ENCODE measurements around the gene OBSCN. TPM values are rescaled to one million over a fixed set of nuclear protein-coding genes. Genes with fewer than 3 reads are reported as not detected.
A peak's percentile ranks its signal among the peaks of the same experiment; 100 is the strongest.

Gene OBSCN
- total and polyA plus RNA-seq, 5 donors from 2014 or later = 0.13 to 57.1 (median 1.1) TPM

DNA sequence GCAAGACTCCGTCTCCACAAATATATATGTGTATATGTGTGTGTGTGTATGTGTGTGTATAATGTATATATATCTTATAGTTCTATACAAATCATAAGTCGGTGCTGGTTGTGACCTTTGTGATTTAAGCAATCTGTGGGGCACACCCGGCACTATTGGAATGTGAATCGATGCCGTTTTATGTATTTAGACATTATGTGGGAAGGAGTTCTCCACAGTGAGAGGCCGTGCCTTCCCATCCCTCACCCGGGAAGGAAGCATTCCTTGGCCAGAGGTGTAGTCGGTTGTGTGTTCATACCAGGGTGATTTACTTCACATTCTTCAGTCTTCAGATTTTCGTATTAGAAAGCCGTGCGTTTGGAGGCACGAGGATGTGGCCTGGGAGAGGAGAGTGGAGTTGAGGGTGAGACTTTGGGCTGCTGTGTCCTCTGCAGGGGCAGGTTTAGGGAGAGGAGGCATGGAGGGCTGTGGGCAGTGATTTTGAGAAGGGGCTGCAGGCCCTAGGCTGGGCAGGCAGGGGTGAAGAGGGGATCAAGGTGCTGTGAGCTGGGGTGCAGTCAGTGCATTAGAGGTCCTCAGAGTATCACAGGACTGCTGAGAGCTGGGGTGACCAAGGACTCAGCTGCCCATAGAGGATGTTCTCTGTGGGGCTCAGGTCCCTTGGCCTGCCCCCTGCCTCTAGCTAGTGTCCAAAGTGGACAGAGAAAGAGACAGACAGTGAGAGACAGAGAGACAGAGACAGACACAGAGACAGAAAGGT is 141.0 kb downstream of the OBSCN start:
- Histone ChIP-seq H3K4me3 (ENCODE audit: low read depth, low read length) (no peak overlapping the region), H3K9me3 (ENCODE audit: control insufficient read depth in 2 of 2, low read length in 2 of 2) (no peaks in the 10 kb centered on the region), H3K36me3 (ENCODE audit: control insufficient read depth, insufficient read depth, low read length) (no peaks in the 10 kb centered on the region), H3K27ac (ENCODE audit: insufficient read depth, low read length, poor library complexity, severe bottlenecking) (no peak overlapping the region), H3K27me3 (ENCODE audit: control insufficient read depth, insufficient read depth, low read length) (no peaks in the 10 kb centered on the region), H3K4me1 (ENCODE audit: control insufficient read depth, insufficient read depth, low read length, poor library complexity, severe bottlenecking) (no peaks in the 10 kb centered on the region)
- Mint-ChIP-seq H3K9me3 (peaks cover 0 to 3% (median 0%) of the 10 kb centered on the region in 7 donors), H3K4me3 (no peak overlapping the region), H3K4me1 (no peaks in the 10 kb centered on the region), H3K27ac (peak overlapping the region in 2 of 3 donors; percentile 57 to 62), H3K36me3 (peaks cover 6% of the 10 kb centered on the region), H3K27me3 (no peaks in the 10 kb centered on the region)
- ATAC-seq (ENCODE audit: low read depth in 2 of 2) = no peak
- no peak for DNase-seq

DNA sequence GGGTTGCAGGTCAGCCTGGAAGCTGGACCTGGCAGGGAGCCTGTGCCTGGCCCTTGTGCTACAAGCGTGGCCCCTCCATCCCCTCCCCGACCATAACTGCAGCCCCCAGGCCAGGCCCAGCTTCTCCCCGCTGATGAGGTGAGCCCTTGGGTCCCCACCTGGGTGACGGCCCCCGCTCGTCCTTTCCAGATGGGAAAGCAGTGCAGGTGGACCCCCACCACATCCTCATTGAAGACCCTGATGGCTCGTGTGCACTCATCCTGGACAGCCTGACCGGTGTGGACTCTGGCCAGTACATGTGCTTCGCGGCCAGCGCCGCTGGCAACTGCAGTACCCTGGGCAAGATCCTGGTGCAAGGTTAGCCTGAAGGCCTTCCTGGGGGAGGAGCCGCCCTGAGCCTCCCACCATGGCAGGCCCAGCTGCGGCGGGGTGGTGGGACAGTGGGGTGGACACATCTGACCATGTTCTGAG is 141.9 kb downstream of the OBSCN start:
- H3K9me3 ChIP-seq (ENCODE audit: control insufficient read depth in 2 of 2, low read length in 2 of 2) = no peaks in the 10 kb centered on the region
- no peaks in the 10 kb centered on the region for H3K36me3 ChIP-seq (ENCODE audit: control insufficient read depth, insufficient read depth, low read length)
- peaks cover 6% of the 10 kb centered on the region for H3K36me3 Mint-ChIP-seq
- H3K27ac Mint-ChIP-seq = peak overlapping the region in 1 of 3 donors; percentile 79
- H3K4me3 Mint-ChIP-seq = no peak overlapping the region
- H3K4me1 Mint-ChIP-seq = no peaks in the 10 kb centered on the region
- H3K4me1 ChIP-seq (ENCODE audit: control insufficient read depth, insufficient read depth, low read length, poor library complexity, severe bottlenecking) = no peaks in the 10 kb centered on the region
- H3K27me3 ChIP-seq (ENCODE audit: control insufficient read depth, insufficient read depth, low read length) = no peaks in the 10 kb centered on the region
- H3K27ac ChIP-seq (ENCODE audit: insufficient read depth, low read length, poor library complexity, severe bottlenecking) = no peak overlapping the region
- H3K9me3 Mint-ChIP-seq = no peaks in the 10 kb centered on the region
- DNase-seq (no peak), ATAC-seq (ENCODE audit: low read depth in 2 of 2) (no peak)
- H3K4me3 ChIP-seq (ENCODE audit: low read depth, low read length) = no peak overlapping the region
- no peaks in the 10 kb centered on the region for H3K27me3 Mint-ChIP-seq

DNA sequence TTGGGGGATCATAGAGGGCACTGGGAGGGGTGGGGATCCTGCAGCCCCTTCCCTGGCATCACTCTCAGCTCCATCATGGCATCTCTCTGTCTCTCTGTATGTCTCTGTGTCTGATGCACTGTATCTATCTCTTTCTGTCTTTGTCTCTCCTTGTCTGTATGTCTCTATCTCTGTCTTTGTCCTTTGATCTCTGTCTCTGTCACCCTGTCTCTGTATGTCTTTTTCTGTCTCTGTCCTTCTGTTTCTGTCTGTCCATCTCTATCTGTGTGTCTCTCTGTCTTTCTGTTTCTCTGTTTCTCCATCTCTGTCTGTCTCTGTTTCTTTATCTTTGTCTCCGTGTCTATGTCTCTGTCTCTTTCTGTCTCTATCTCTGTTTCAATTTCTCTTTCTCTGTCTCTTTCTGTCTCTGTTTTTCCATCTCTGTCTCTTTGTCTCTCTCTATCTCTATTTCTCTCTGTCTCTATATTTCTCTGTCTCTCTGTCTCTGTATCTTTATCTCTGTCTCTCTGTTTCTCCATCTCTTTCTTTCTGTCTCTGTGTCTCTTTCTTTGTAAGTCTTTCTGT is 142.4 kb downstream of the OBSCN start:
- H3K27me3 ChIP-seq (ENCODE audit: control insufficient read depth, insufficient read depth, low read length) = no peaks in the 10 kb centered on the region
- H3K4me3 Mint-ChIP-seq = no peak overlapping the region
- no peaks in the 10 kb centered on the region for H3K27me3 Mint-ChIP-seq
- ATAC-seq (ENCODE audit: low read depth in 2 of 2) (no peak), DNase-seq (no peak)
- no peaks in the 10 kb centered on the region for H3K36me3 ChIP-seq (ENCODE audit: control insufficient read depth, insufficient read depth, low read length)
- H3K27ac ChIP-seq (ENCODE audit: insufficient read depth, low read length, poor library complexity, severe bottlenecking) = no peak overlapping the region
- H3K4me3 ChIP-seq (ENCODE audit: low read depth, low read length) = no peak overlapping the region
- peaks cover 6% of the 10 kb centered on the region for H3K36me3 Mint-ChIP-seq
- no peaks in the 10 kb centered on the region for H3K4me1 Mint-ChIP-seq
- H3K4me1 ChIP-seq (ENCODE audit: control insufficient read depth, insufficient read depth, low read length, poor library complexity, severe bottlenecking) = no peaks in the 10 kb centered on the region
- peak overlapping the region in 2 of 3 donors; percentile 43 to 79 for H3K27ac Mint-ChIP-seq
- H3K9me3 Mint-ChIP-seq = no peaks in the 10 kb centered on the region
- H3K9me3 ChIP-seq (ENCODE audit: control insufficient read depth in 2 of 2, low read length in 2 of 2) = no peaks in the 10 kb centered on the region

DNA sequence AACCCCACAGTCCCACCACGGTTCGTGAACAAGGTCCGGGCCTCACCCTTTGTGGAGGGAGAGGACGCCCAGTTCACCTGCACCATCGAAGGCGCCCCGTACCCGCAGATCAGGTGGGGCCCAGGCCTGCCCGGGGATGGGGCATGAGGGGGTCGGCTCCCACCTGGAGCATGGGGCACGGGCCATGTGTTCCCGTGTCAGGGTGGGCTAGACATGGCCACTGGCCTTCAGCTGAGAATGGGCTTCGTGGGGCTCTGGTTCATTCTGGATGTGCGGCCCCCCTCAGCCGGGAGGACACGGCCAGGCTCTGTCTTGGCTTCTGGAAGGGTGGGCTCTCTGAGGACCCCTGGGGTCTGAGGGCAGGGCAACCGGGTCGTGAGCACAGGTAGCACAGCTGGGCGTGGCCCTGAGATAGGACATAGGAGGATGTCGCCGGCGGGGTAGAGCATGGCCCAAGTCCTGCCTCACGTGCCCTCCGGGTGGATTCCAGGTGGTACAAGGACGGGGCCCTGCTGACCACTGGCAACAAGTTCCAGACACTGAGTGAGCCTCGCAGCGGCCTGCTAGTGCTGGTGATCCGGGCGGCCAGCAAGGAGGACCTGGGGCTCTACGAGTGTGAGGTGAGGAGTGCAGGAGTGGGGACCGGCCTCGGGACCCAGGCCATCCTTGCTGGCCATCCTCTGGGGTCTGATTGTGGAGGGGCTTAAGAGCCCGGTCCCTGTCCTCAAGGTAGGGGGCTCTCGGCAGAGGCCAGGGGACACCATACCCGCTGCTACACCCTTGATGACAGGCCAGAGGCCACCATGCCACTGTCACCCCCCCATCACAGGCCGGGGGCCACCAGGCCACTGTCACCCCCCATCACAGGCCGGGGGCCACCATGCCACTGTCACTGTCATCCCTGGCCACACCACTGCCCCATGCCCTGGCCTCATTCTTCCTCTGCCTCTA is 143.3 kb downstream of the OBSCN start:
- Mint-ChIP-seq H3K27ac (peak overlapping the region in 1 of 3 donors; percentile 18), H3K36me3 (peaks cover 6% of the 10 kb centered on the region), H3K9me3 (no peaks in the 10 kb centered on the region), H3K27me3 (no peaks in the 10 kb centered on the region), H3K4me1 (no peaks in the 10 kb centered on the region), H3K4me3 (no peak overlapping the region)
- DNase-seq (no peak), ATAC-seq (ENCODE audit: low read depth in 2 of 2) (no peak)
- Histone ChIP-seq H3K4me3 (ENCODE audit: low read depth, low read length) (no peak overlapping the region), H3K9me3 (ENCODE audit: control insufficient read depth in 2 of 2, low read length in 2 of 2) (no peaks in the 10 kb centered on the region), H3K36me3 (ENCODE audit: control insufficient read depth, insufficient read depth, low read length) (no peaks in the 10 kb centered on the region), H3K4me1 (ENCODE audit: control insufficient read depth, insufficient read depth, low read length, poor library complexity, severe bottlenecking) (no peaks in the 10 kb centered on the region), H3K27me3 (ENCODE audit: control insufficient read depth, insufficient read depth, low read length) (no peaks in the 10 kb centered on the region), H3K27ac (ENCODE audit: insufficient read depth, low read length, poor library complexity, severe bottlenecking) (no peak overlapping the region)

DNA sequence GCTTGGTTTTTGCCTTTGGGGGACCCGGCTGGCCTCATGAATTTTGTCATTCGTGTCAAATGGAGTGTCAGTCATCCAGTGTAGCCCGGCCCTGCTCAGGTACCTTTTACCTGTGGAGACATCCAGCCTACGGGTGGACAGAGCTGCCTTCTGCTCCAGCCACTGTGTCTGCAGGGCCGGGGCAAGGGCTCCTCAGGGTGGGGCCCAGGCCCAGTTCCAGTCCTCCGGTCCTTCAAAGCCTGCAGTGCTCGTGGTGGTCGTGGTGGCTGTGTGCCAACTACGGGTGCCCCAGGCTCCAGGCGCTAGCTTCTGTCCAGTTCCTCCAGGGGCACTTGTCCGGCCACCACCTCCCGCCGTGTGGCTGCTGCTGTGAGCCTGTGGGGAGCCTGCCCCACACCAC is 144.0 kb downstream of the OBSCN start:
- no peaks in the 10 kb centered on the region for H3K9me3 Mint-ChIP-seq
- no peaks in the 10 kb centered on the region for H3K27me3 Mint-ChIP-seq
- no peaks in the 10 kb centered on the region for H3K4me1 Mint-ChIP-seq
- no peak for DNase-seq
- H3K27me3 ChIP-seq (ENCODE audit: control insufficient read depth, insufficient read depth, low read length) = no peaks in the 10 kb centered on the region
- ATAC-seq (ENCODE audit: low read depth in 2 of 2) = no peak
- H3K9me3 ChIP-seq (ENCODE audit: control insufficient read depth in 2 of 2, low read length in 2 of 2) = no peaks in the 10 kb centered on the region
- H3K27ac ChIP-seq (ENCODE audit: insufficient read depth, low read length, poor library complexity, severe bottlenecking) = no peak overlapping the region
- H3K4me1 ChIP-seq (ENCODE audit: control insufficient read depth, insufficient read depth, low read length, poor library complexity, severe bottlenecking) = no peaks in the 10 kb centered on the region
- H3K4me3 ChIP-seq (ENCODE audit: low read depth, low read length) = no peak overlapping the region
- H3K27ac Mint-ChIP-seq = no peak overlapping the region
- H3K36me3 Mint-ChIP-seq = peaks cover 6% of the 10 kb centered on the region
- H3K4me3 Mint-ChIP-seq = no peak overlapping the region
- H3K36me3 ChIP-seq (ENCODE audit: control insufficient read depth, insufficient read depth, low read length) = no peaks in the 10 kb centered on the region

DNA sequence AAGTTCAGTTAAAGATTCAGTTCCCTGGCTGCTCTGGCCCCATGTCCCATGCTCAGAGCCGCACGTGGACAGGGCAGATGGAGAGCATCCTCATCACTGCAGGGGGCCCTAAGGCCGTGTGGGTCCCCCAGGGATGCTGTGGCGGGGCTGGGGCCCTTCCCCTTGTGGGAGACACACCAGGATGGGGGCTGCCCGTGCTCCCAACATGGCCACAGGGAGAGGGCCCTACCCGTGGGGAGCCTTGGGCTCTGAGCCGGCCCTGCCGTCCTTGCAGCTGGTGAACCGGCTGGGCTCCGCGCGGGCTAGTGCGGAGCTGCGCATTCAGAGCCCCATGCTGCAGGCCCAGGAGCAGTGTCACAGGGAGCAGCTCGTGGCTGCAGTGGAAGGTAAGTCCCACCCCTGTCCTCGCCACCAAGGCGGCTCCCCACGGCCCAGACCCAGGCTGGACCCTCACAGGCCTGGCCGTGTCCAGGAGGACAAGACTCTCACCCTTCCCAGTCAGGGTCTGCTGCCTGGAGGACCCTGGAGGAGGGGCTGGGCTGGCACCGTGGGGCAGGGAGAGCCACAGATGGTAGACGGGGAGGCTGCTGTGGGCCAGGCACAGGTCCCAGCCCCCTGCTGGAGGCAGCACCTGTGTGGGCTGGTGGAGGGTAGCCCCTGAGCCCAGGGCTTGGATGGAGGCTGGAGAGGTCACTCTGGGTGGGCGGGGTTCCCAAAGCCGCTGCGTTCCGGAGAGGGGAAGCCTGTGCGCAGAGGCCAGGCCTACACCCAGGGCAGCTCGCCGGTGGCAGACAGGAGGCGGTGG is 145.0 kb downstream of the OBSCN start:
- Histone ChIP-seq H3K27ac (ENCODE audit: insufficient read depth, low read length, poor library complexity, severe bottlenecking) (no peak overlapping the region), H3K36me3 (ENCODE audit: control insufficient read depth, insufficient read depth, low read length) (no peaks in the 10 kb centered on the region), H3K27me3 (ENCODE audit: control insufficient read depth, insufficient read depth, low read length) (no peaks in the 10 kb centered on the region), H3K4me3 (ENCODE audit: low read depth, low read length) (no peak overlapping the region), H3K9me3 (ENCODE audit: control insufficient read depth in 2 of 2, low read length in 2 of 2) (no peaks in the 10 kb centered on the region), H3K4me1 (ENCODE audit: control insufficient read depth, insufficient read depth, low read length, poor library complexity, severe bottlenecking) (no peaks in the 10 kb centered on the region)
- Mint-ChIP-seq H3K36me3 (peaks cover 6% of the 10 kb centered on the region), H3K4me1 (no peaks in the 10 kb centered on the region), H3K27ac (no peak overlapping the region), H3K27me3 (no peaks in the 10 kb centered on the region), H3K9me3 (no peaks in the 10 kb centered on the region), H3K4me3 (no peak overlapping the region)
- ATAC-seq (ENCODE audit: low read depth in 2 of 2) = no peak
- DNase-seq = no peak

All from CD4-positive, CD25-positive, alpha-beta regulatory T cell (primary cell).